ENCODE results near the gene TNFRSF1B.

- TF ChIP-seq, protein P1, sequence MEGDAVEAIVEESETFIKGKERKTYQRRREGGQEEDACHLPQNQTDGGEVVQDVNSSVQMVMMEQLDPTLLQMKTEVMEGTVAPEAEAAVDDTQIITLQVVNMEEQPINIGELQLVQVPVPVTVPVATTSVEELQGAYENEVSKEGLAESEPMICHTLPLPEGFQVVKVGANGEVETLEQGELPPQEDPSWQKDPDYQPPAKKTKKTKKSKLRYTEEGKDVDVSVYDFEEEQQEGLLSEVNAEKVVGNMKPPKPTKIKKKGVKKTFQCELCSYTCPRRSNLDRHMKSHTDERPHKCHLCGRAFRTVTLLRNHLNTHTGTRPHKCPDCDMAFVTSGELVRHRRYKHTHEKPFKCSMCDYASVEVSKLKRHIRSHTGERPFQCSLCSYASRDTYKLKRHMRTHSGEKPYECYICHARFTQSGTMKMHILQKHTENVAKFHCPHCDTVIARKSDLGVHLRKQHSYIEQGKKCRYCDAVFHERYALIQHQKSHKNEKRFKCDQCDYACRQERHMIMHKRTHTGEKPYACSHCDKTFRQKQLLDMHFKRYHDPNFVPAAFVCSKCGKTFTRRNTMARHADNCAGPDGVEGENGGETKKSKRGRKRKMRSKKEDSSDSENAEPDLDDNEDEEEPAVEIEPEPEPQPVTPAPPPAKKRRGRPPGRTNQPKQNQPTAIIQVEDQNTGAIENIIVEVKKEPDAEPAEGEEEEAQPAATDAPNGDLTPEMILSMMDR (IDR thresholded peaks at IDR 0.05; ENCODE audit: low read length): no peak
- no peak for TF ChIP-seq EZH2phosphoT487 (IDR thresholded peaks at IDR 0.05; ENCODE audit: low read length)
- TF ChIP-seq EZH2 (optimal IDR thresholded peaks at IDR 0.05; ENCODE audit: low read depth, low read length): no peak
These were observed 9.2 kb upstream of the TNFRSF1B start for GRCh38 chr1:12157366-12158231.
